WTC11 (cell line): Measurements from ENCODE around the gene NSG1. TPM values are rescaled to one million over a fixed set of nuclear protein-coding genes. Genes with fewer than 3 reads are reported as not detected.

Experiments
- ATAC-seq: fragments of 200-7000 bp; cut with Tn5 transposase; 2 replicates; pipeline ENCODE4 v1.10.0; 2021; ENCODE audit warnings: mild to moderate bottlenecking, moderate library complexity
- CTCF ChIA-PET: fragments of 300-600 bp; sonication (Branson Sonifier 250); formaldehyde crosslinking; loops from one replicate; lab custom pipeline; 2021; ENCODE audit warnings: antibody characterized with exemption; lab: Charles Lee
- POLR2A ChIA-PET: fragments of 350-600 bp; sonication (Branson Sonifier 250); formaldehyde crosslinking; loops from one replicate; lab custom pipeline; 2021; ENCODE audit warnings: antibody characterized with exemption; lab: Charles Lee
- DNase-seq: peaks from one replicate; pipeline ENCODE4 v3.0.0; 2021; ENCODE audit warnings: low spot score
- H3K27ac Mint-ChIP-seq: 2 replicates; pipeline ENCODE4 v1.8.0; 2021; ENCODE audit warnings: mixed read lengths
- H3K27me3 Mint-ChIP-seq: 2 replicates; pipeline ENCODE4 v1.8.0; 2021; ENCODE audit warnings: low read depth, mild to moderate bottlenecking, moderate library complexity, mixed read lengths
- H3K36me3 Mint-ChIP-seq: 2 replicates; pipeline ENCODE4 v1.8.0; 2021; ENCODE audit warnings: mixed read lengths
- H3K4me1 Mint-ChIP-seq: 2 replicates; pipeline ENCODE4 v1.8.0; 2022; ENCODE audit warnings: mixed read lengths
- H3K4me3 Mint-ChIP-seq: 2 replicates; pipeline ENCODE4 v1.8.0; 2021; ENCODE audit warnings: mild to moderate bottlenecking, moderate library complexity, mixed read lengths
- H3K9me3 Mint-ChIP-seq: 2 replicates; pipeline ENCODE4 v1.8.0; 2021; ENCODE audit warnings: mixed read lengths
- ARID4B ChIP-seq: sonication (generic); formaldehyde crosslinking; IDR thresholded peaks from 2 replicates; pipeline ENCODE4 v1.8.0; 2023; ENCODE audit warnings: missing genetic modification reagents, mild to moderate bottlenecking, borderline replicate concordance
- ATF3 ChIP-seq: sonication (generic); formaldehyde crosslinking; conservative IDR thresholded peaks from 2 replicates; pipeline ENCODE4 v1.8.1; 2022; ENCODE audit warnings: mild to moderate bottlenecking, missing genetic modification reagents
- CDX4 ChIP-seq: fragments of 250-450 bp; sonication (Bioruptor Pico); IDR thresholded peaks from 2 replicates; pipeline ENCODE4 v1.9.0; 2021; ENCODE audit warnings: moderate library complexity, mild to moderate bottlenecking, inconsistent platforms, borderline replicate concordance
- E2F1 ChIP-seq: sonication (generic); formaldehyde crosslinking; IDR thresholded peaks from 2 replicates; pipeline ENCODE4 v1.8.0; 2022; ENCODE audit warnings: mild to moderate bottlenecking, missing genetic modification reagents
- ESRRA ChIP-seq: sonication (generic); formaldehyde crosslinking; IDR thresholded peaks from 2 replicates; pipeline ENCODE4 v1.8.1; 2022; ENCODE audit warnings: mild to moderate bottlenecking, missing genetic modification reagents, borderline replicate concordance
- FOXP1 ChIP-seq: sonication (generic); formaldehyde crosslinking; IDR thresholded peaks from 2 replicates; pipeline ENCODE4 v1.8.0; 2022; ENCODE audit warnings: missing genetic modification reagents, mild to moderate bottlenecking, moderate library complexity, borderline replicate concordance
- GABPB1 ChIP-seq: sonication (generic); formaldehyde crosslinking; IDR thresholded peaks from 2 replicates; pipeline ENCODE4 v1.8.1; 2023; ENCODE audit warnings: mild to moderate bottlenecking, missing genetic modification reagents
- HMGXB4 ChIP-seq: sonication (generic); formaldehyde crosslinking; IDR thresholded peaks from 2 replicates; pipeline ENCODE4 v1.8.1; 2023; ENCODE audit warnings: mild to moderate bottlenecking, moderate library complexity, missing genetic modification reagents
- MYBL2 ChIP-seq: sonication (generic); formaldehyde crosslinking; IDR thresholded peaks from 2 replicates; pipeline ENCODE4 v1.8.1; 2023; ENCODE audit warnings: mild to moderate bottlenecking, moderate library complexity, missing genetic modification reagents
- NFATC4 ChIP-seq: fragments of 250-450 bp; sonication (Bioruptor Pico); IDR thresholded peaks from 2 replicates; pipeline ENCODE4 v1.9.0; 2021; ENCODE audit warnings: mild to moderate bottlenecking
- PRDM15 ChIP-seq: sonication (generic); formaldehyde crosslinking; IDR thresholded peaks from 2 replicates; pipeline ENCODE4 v1.8.0; 2022; ENCODE audit warnings: missing genetic modification reagents
- SP1 ChIP-seq: sonication (generic); formaldehyde crosslinking; conservative IDR thresholded peaks from 2 replicates; pipeline ENCODE4 v1.8.1; 2022; ENCODE audit warnings: missing genetic modification reagents
- USF2 ChIP-seq: sonication (generic); formaldehyde crosslinking; IDR thresholded peaks from 2 replicates; pipeline ENCODE4 v1.8.1; 2023; ENCODE audit warnings: mild to moderate bottlenecking, missing genetic modification reagents, moderate library complexity
- ZBTB43 ChIP-seq: sonication (generic); formaldehyde crosslinking; IDR thresholded peaks from 2 replicates; pipeline ENCODE4 v1.8.1; 2023; ENCODE audit warnings: mild to moderate bottlenecking, missing genetic modification reagents
- ZNF219 ChIP-seq: sonication (generic); formaldehyde crosslinking; IDR thresholded peaks from 2 replicates; pipeline ENCODE4 v1.8.0; 2023; ENCODE audit warnings: missing genetic modification reagents, mild to moderate bottlenecking, borderline replicate concordance
- ZNF232 ChIP-seq: sonication (generic); formaldehyde crosslinking; IDR thresholded peaks from 2 replicates; pipeline ENCODE4 v1.8.0; 2022; ENCODE audit warnings: mild to moderate bottlenecking, missing genetic modification reagents
- ZNF423 ChIP-seq: fragments of 250-450 bp; sonication (Bioruptor Pico); IDR thresholded peaks from 2 replicates; pipeline ENCODE4 v2.1.2; 2022; ENCODE audit warnings: mild to moderate bottlenecking, moderate library complexity
- ZNF671 ChIP-seq: fragments of 250-450 bp; sonication (Bioruptor Pico); IDR thresholded peaks from 2 replicates; pipeline ENCODE4 v1.8.0; 2021; ENCODE audit warnings: mild to moderate bottlenecking
- total RNA-seq: library from RNA; stranded (reverse); gene quantifications from 3 replicates; pipeline ENCODE4 v1.2.3, GENCODE V29; 2021

NSG1 gene
- total RNA-seq, 1 experiment from 2014 or later: 24.2 TPM

GRCh38 chr4:4415806-4416805 lies 29.2 kb downstream of the NSG1 start (continued):
- TF ChIP-seq ARID4B (CRISPR knock-in tag) (no peak), USF2 (CRISPR knock-in tag) (no peak), ZNF671 (no peak), ZNF232 (CRISPR knock-in tag) (no peak)

- Mint-ChIP-seq H3K36me3 (peaks cover 44% of the 10 kb centered on the region), H3K4me1 (peaks cover 3% of the 10 kb centered on the region; the same call in 1 of the 2 replicates), H3K4me3 (no peak overlapping the region), H3K27ac (no peak overlapping the region), H3K9me3 (0 out of 2 replicates have a peak, but pooled peaks cover 4% of the 10 kb centered on the region), H3K27me3 (no peaks in the 10 kb centered on the region)
- ATAC-seq (no peak), DNase-seq (no peak)
- POLR2A ChIA-PET: no interaction called here
- CTCF ChIA-PET: interaction anchor here (0.8 kb wide), 1 partner anchor 11 kb away, joined by 3 read pairs; no protein-coding TSS in a partner anchor
- no peak for TF ChIP-seq NFATC4 (CRISPR knock-in tag)
- no peak for TF ChIP-seq ZBTB43 (CRISPR knock-in tag)
- no peak for TF ChIP-seq ZNF671
- no peak for TF ChIP-seq SP1
- no peak for TF ChIP-seq ZNF423 (CRISPR knock-in tag)
- no peak for TF ChIP-seq PRDM15 (CRISPR knock-in tag)
- TF ChIP-seq GABPB1 (CRISPR knock-in tag): no peak
- TF ChIP-seq ESRRA: no peak
- no peak for TF ChIP-seq E2F1
- no peak for TF ChIP-seq FOXP1 (CRISPR knock-in tag)
- no peak for TF ChIP-seq ZNF219 (CRISPR knock-in tag)
- TF ChIP-seq ATF3: no peak
- TF ChIP-seq CDX4: no peak
- no peak for TF ChIP-seq HMGXB4 (CRISPR knock-in tag)
- TF ChIP-seq MYBL2: no peak
These were observed 30.1 kb downstream of the NSG1 start for GRCh38 chr4:4416981-4417380.
